ENCODE measurements around the gene PDCD1.
"Not testable (repeated sequence)": the region's sequence is repeated elsewhere in the genome, so short reads cannot be mapped to it uniquely, and the experiment has no call there.

PDCD1 gene

DNA sequence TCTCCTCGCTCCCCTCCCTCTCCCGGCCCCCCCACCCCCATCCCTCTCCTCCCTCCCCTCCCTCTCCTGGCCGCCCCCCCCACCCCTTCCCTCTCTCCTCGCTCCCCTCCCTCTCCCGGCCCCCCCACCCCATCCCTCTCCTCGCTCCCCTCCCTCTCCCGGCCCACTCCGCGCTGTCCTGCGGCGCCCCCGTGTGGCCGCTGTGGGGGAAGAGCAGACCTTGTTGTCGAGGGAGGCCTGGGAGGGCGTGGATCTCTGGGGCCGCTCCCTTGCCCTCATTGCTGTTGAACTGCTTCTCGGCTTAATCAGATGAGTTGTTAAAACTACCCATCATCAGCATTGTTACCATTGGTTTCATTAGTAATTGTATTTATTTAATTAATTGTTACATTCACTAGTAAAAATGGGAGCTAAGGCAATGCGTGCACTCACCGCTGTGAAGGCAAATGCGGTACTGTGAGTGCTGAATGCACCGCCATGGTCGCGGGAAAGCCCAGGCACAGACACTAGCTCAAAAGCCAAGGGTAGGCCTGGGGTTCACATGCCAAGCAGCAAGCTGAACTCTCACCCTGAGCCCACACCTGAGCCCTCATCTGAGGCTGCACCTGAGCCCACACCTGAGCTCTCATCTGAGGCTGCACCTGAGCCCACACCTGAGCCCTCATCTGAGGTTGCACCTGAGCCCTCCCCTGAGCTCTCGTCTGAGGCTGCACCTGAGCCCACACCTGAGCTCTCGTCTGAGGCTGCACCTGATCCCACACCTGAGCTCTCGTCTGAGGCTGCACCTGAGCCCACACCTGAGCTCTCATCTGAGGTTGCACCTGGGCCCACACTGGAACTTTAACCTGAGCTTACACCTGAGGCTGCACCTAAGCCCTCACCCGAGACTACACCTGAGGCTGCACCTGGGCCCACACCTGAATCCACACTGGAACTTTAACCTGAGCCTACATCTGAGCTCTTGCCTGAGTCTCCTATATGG is 19.6 kb upstream of the PDCD1 start:
- FAIRE-seq, result no peak
- no peak for TF ChIP-seq POLR2A (IDR thresholded peaks at IDR 0.05; ENCODE audit: low read depth, low read length)
- peak; percentile 88 for DNase-seq (ENCODE audit: insufficient read length, low spot score)

DNA sequence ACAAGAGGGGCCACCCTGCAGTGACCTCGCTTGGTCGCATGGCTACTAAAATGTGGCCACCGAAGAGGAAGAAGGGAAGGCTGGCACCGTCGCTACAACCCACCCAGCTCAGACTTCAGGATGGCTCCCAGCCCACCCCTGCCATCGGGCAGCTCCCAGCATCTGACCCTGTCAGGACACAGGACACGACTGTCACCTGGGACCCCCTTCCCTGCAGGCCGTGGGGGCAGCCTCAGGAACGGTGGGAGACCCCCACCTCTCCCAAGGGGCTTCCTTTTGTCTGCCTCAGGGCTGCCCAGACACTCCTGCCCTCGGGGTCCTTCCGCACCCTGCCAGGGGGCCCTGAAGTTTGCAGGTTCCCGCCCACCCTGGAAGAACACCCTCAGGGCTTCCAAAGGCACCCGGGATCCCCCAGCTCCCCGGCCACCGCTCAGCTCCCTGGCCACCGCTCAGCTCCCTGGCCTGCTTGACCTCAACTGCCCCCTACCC is 18.5 kb upstream of the PDCD1 start:
- no peak for TF ChIP-seq POLR2A (IDR thresholded peaks at IDR 0.05; ENCODE audit: low read depth, low read length)
- DNase-seq (ENCODE audit: insufficient read length, low spot score), result no peak
- no peak for FAIRE-seq

- no peak for DNase-seq (ENCODE audit: insufficient read length, low spot score)
- FAIRE-seq, result no peak
- no peak for TF ChIP-seq POLR2A (IDR thresholded peaks at IDR 0.05; ENCODE audit: low read depth, low read length)
These were observed 18.0 kb upstream of the PDCD1 start for GRCh38 chr2:241876528-241877196.

DNA sequence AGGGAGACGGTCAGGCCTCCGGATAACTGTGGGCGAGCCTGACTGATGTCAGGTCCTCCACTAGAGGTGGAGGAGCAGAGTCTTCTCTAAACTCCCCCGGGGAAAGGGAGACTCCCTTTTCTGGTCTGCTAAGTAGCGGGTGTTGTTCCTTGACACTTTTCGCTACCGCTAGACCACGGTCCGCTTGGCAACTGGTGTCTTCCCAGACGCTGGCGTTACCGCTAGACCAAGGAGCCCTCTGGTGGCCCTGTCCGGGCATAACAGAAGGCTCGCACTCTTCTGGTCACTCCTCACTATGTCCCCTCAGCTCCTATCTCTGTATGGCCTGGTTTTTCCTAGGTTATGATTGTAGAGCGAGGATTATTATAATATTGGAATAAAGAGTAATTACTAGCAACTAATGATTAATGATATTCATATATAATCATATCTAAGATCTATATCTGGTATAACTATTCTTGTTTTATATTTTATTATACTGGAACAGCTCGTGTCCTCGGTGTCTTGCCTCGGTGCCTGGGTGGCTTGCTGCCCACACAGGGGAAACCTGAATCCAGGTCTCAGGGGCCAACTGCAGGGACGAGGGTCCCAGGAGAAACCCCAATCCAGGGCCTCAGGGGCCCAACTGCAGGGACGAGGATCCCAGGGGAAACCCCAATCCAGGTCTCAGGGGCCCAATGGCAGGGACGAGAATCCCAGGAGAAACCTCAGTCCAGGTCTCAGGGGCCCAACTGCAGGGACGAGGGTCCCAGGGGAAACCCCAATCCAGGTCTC is 17.2 kb upstream of the PDCD1 start:
- not testable (repeated sequence) for FAIRE-seq; DNase-seq (ENCODE audit: insufficient read length, low spot score)

- no peak for TF ChIP-seq POLR2A (IDR thresholded peaks at IDR 0.05; ENCODE audit: low read depth, low read length)
These were observed 15.7 kb upstream of the PDCD1 start for GRCh38 chr2:241874277-241874925.

DNA sequence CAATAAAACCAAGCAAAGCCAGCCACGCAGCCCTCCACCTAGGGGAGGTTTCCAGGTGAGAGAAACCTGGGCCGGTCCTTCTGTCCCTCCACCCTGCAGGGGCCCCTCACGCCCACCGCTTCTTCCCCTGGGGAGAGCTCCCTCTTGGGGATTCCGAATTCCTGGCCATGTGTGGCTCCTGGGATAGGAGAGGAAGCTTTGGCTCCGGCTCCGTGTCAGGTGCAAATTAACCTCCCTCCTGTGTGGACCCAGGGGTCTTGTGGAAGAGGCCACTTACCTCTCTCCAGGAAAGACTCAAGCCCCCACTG is 15.1 kb upstream of the PDCD1 start:
- no peak for TF ChIP-seq POLR2A (IDR thresholded peaks at IDR 0.05; ENCODE audit: low read depth, low read length)

More at GRCh38 chr2:241874277-241874925, 15.7 kb upstream of the PDCD1 start:
- FAIRE-seq (no peak), DNase-seq (ENCODE audit: insufficient read length, low spot score) (no peak)

GRCh38 chr2:241873081-241873802 is 14.5 kb upstream of the PDCD1 start:
- no peak for TF ChIP-seq POLR2A (IDR thresholded peaks at IDR 0.05; ENCODE audit: low read depth, low read length)
- FAIRE-seq (no peak), DNase-seq (ENCODE audit: insufficient read length, low spot score) (no peak)

More for the DNA sequence above, 15.1 kb upstream of the PDCD1 start:
- DNase-seq (ENCODE audit: insufficient read length, low spot score), result no peak
- FAIRE-seq, result no peak

DNA sequence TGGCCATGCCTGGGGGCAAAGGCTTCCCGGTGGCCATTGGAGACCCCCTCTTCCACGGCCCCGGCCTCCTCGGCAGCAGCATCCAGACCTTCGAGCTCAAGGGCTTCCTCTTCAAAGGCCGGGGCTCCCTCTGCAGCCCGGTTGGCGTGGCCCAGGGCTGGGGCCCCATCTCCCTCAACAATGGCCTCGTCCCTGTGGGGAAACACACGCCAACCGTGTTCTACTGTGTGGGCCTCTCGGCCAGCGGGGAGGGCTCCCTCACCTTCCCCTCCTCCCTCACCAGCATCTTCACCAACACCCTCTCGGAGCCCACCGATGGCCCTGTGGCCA is 13.6 kb upstream of the PDCD1 start:
- no peak for DNase-seq (ENCODE audit: insufficient read length, low spot score)
- no peak for TF ChIP-seq POLR2A (IDR thresholded peaks at IDR 0.05; ENCODE audit: low read depth, low read length)
- FAIRE-seq, result no peak

- FAIRE-seq (no peak), DNase-seq (ENCODE audit: insufficient read length, low spot score) (no peak)
- TF ChIP-seq POLR2A (IDR thresholded peaks at IDR 0.05; ENCODE audit: low read depth, low read length), result no peak
These were observed 13.0 kb upstream of the PDCD1 start for GRCh38 chr2:241871538-241872312.

GRCh38 chr2:241870611-241871537 is 12.2 kb upstream of the PDCD1 start:
- no peak for FAIRE-seq
- no peak for DNase-seq (ENCODE audit: insufficient read length, low spot score)
- TF ChIP-seq POLR2A (IDR thresholded peaks at IDR 0.05; ENCODE audit: low read depth, low read length), result no peak

DNA sequence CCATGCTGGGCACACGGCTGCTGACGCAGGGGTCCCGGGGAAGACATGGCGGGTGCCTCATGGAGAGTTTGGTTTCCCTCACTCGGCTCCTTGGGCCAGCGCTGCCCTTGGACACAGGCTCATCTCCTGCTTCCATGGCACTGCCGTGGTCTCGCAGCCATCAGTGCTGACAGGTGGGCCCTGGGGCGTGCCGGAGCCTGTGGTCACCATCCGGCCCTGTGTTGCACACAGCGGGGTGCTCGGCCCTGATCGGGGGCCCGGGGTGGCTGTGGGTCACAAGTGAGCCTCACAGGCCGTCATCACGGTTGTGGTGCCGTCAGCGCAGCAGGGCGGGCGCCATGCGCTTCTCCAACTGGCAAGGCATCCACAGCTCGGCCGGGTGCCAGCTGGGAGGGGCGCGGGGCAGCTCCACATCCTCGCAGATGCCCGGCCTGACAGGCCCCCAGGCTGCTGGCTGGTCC is 11.4 kb upstream of the PDCD1 start:
- no peak for DNase-seq (ENCODE audit: insufficient read length, low spot score)
- no peak for TF ChIP-seq POLR2A (IDR thresholded peaks at IDR 0.05; ENCODE audit: low read depth, low read length)
- FAIRE-seq, result no peak

All from H54 (cell line).